ENCODE measurements around the gene RGS1. TPM values are rescaled to one million over a fixed set of nuclear protein-coding genes. Genes with fewer than 3 reads are reported as not detected.

Gene RGS1
- total RNA-seq, 2 donors from 2014 or later, result 43.0 to 57.3 TPM

DNA sequence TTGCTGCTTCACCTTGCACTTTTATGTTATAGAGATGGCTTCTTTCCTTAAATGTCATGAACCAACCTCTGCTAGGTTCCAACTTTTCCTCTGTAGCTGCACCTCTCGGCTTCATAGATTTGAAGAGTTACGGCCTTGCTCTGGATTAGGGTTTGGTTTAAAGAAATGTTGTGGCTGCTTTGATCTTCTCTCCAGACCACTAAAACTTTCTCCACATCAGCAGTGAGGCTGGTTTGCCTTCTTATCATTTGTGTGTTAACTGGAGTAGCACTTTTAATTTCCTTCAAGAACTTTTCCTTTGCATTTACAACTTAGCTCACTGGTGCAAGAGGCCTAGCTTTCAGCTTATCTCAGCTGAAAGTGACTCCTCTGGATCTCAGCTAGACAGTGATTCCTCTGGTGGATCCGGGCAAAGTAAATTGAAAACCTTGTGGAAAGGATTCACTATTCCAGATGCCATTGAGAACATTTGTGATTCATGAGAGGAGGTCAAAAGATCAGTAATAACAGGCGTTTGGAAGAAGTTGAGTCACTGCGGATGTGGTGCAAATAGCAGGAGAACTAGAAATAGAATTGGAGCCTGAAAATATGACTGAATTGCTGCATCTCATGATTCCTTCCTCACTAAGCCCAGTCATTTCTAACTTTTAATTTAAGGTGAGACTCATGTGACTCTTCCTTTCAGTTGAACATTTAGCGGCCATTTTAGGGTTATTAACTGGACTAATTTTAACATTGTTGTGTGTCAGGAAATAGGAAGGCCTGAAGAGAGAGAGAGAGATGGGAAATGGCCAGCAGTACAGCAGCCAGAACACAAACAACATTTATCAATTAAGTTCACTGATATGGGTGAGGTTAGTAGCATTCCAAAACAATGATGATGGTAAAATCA, 16.2 kb upstream of the RGS1 start:
- no peaks in the 10 kb centered on the region for H3K4me1 ChIP-seq (replicated peaks)
- no peak overlapping the region for H3K27ac ChIP-seq
- H3K9me3 ChIP-seq, result no peaks in the 10 kb centered on the region
- H3K4me3 ChIP-seq, result no peak overlapping the region
- 72% methylated on average over 6 of the region's 6 CpGs for WGBS
- intact Hi-C loops (cut with DNase I), result no loop called here
- TF ChIP-seq POLR2A (IDR thresholded peaks at IDR 0.05), result no peak
- TF ChIP-seq, protein P1, sequence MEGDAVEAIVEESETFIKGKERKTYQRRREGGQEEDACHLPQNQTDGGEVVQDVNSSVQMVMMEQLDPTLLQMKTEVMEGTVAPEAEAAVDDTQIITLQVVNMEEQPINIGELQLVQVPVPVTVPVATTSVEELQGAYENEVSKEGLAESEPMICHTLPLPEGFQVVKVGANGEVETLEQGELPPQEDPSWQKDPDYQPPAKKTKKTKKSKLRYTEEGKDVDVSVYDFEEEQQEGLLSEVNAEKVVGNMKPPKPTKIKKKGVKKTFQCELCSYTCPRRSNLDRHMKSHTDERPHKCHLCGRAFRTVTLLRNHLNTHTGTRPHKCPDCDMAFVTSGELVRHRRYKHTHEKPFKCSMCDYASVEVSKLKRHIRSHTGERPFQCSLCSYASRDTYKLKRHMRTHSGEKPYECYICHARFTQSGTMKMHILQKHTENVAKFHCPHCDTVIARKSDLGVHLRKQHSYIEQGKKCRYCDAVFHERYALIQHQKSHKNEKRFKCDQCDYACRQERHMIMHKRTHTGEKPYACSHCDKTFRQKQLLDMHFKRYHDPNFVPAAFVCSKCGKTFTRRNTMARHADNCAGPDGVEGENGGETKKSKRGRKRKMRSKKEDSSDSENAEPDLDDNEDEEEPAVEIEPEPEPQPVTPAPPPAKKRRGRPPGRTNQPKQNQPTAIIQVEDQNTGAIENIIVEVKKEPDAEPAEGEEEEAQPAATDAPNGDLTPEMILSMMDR (IDR thresholded peaks at IDR 0.05), result no peak
- TF ChIP-seq POLR2AphosphoS5 (IDR thresholded peaks at IDR 0.05), result no peak
- DNase-seq (ENCODE audit: low spot score), result no peak
- no peaks in the 10 kb centered on the region for H3K27me3 ChIP-seq (replicated peaks; ENCODE audit: insufficient read depth)
- no peaks in the 10 kb centered on the region for H3K36me3 ChIP-seq

DNA sequence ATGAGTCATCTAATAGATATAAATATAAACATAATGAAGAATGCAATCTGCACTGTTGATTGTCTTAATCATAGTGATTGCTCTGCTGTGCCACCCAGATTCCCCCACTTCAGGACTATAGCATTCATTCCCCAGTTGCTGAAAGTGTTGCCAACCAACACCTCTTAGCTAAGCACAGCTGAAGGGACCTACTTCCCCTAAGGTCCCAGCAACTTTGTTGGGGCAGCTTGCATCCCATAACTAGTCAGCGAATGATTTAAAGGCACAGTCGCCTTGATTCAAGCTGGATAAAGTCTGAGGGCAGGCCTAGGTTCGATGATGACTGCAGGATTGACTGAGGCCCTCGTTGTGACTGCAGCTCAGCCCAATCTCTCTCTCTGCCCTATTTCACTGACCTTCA, 14.3 kb upstream of the RGS1 start:
- TF ChIP-seq, protein P1 (IDR thresholded peaks at IDR 0.05), result no peak
- TF ChIP-seq POLR2AphosphoS5 (IDR thresholded peaks at IDR 0.05), result no peak
- no peak for TF ChIP-seq POLR2A (IDR thresholded peaks at IDR 0.05)
- no peaks in the 10 kb centered on the region for H3K36me3 ChIP-seq
- intact Hi-C loops (cut with DNase I), result no loop called here
- no peaks in the 10 kb centered on the region for H3K4me1 ChIP-seq (replicated peaks)
- H3K27me3 ChIP-seq (replicated peaks; ENCODE audit: insufficient read depth), result no peaks in the 10 kb centered on the region
- WGBS, result 91% methylated on average over 4 of the region's 4 CpGs
- H3K9me3 ChIP-seq, result no peaks in the 10 kb centered on the region
- DNase-seq (ENCODE audit: low spot score), result no peak
- no peak overlapping the region for H3K27ac ChIP-seq
- H3K4me3 ChIP-seq, result no peak overlapping the region

DNA sequence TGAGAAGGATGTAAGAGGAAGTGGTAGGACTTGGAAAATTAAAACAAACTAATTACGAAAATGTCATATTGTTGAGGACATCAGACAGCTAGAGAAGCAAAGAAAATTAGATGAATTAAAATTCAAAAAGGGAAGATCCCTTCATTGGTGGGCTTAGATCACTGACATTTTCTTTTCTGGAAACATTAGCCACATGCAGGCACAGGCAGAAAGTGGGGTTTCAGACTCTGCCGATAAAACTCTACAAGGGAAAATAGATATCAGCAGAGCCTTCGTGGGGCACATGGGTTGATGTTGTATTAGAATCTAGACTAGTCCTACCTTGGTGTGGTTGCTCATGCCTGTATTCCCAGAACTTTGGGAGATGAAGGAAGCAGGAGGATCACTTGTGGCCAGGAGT, 12.4 kb upstream of the RGS1 start:
- Histone ChIP-seq H3K4me3 (no peak overlapping the region), H3K27ac (no peak overlapping the region), H3K27me3 (replicated peaks; ENCODE audit: insufficient read depth) (no peaks in the 10 kb centered on the region), H3K4me1 (replicated peaks) (no peaks in the 10 kb centered on the region), H3K36me3 (no peaks in the 10 kb centered on the region), H3K9me3 (no peaks in the 10 kb centered on the region)
- WGBS, result 94% methylated on average over 3 of the region's 3 CpGs
- intact Hi-C loops (cut with DNase I), result no loop called here
- DNase-seq (ENCODE audit: low spot score), result no peak
- TF ChIP-seq POLR2AphosphoS5 (IDR thresholded peaks at IDR 0.05), result no peak
- TF ChIP-seq, protein P1 (IDR thresholded peaks at IDR 0.05), result no peak
- no peak for TF ChIP-seq POLR2A (IDR thresholded peaks at IDR 0.05)

DNA sequence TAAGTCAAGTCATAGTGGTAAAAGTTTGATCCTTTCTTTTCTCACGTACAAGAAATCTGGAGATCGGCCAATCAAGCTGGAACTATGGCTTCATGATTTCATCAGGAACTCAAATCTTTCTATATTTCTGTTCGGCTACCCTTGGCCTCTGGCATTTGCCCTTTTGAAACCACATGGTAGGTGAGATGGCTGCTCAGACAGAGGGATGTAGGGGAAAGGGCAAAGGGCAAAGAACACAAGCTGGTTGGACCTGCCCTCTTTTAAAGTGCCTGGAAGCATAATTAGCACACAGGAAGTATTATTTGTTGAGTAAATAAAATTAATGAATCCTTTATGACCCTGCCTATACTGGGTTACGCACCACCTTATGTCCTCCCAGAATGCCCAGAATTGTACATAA, 11.5 kb upstream of the RGS1 start:
- Histone ChIP-seq H3K4me1 (replicated peaks) (no peaks in the 10 kb centered on the region), H3K27me3 (replicated peaks; ENCODE audit: insufficient read depth) (no peaks in the 10 kb centered on the region), H3K4me3 (no peak overlapping the region), H3K9me3 (no peaks in the 10 kb centered on the region), H3K36me3 (no peaks in the 10 kb centered on the region), H3K27ac (no peak overlapping the region)
- 84% methylated on average over 4 of the region's 4 CpGs for WGBS
- TF ChIP-seq, protein P1 (IDR thresholded peaks at IDR 0.05), result no peak
- TF ChIP-seq POLR2A (IDR thresholded peaks at IDR 0.05) (no peak), POLR2AphosphoS5 (IDR thresholded peaks at IDR 0.05) (no peak)
- DNase-seq (ENCODE audit: low spot score), result no peak
- intact Hi-C loops (cut with DNase I), result no loop called here

DNA sequence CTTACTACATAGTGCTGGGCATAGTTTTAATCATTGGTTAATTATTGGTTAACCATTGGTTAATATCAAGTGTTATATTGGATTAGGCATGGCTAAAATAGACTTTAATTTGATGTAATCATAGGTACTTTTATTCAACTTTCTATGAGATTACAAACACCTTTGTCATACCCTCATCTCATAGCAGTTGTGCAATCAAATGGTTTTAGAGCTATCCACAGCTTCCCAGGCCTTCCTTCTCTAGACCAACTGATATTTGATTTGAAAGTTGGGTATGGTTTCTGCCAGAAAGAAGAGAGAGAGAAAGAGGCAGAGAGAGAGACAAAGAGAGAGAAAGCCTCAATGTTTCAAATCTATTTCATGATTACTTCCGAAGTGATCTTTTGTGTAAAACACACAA, 9.6 kb upstream of the RGS1 start:
- no peak for DNase-seq (ENCODE audit: low spot score)
- Histone ChIP-seq H3K27ac (no peak overlapping the region), H3K27me3 (replicated peaks; ENCODE audit: insufficient read depth) (no peaks in the 10 kb centered on the region), H3K9me3 (no peaks in the 10 kb centered on the region), H3K36me3 (no peaks in the 10 kb centered on the region), H3K4me3 (no peak overlapping the region), H3K4me1 (replicated peaks) (no peaks in the 10 kb centered on the region)
- no peak for TF ChIP-seq POLR2A (IDR thresholded peaks at IDR 0.05)
- TF ChIP-seq, protein P1 (IDR thresholded peaks at IDR 0.05), result no peak
- TF ChIP-seq POLR2AphosphoS5 (IDR thresholded peaks at IDR 0.05), result no peak
- WGBS, result 91% methylated on average over 1 of the region's 1 CpG
- intact Hi-C loops (cut with DNase I), result no loop called here
